Endothelial cell of umbilical vein (primary cell): Measurements from ENCODE around the gene ARPC1B. TPM values are rescaled to one million over a fixed set of nuclear protein-coding genes. Genes with fewer than 3 reads are reported as not detected.

Source experiments
- BruUV-seq: library from RNA; stranded (reverse); fragments of 400-500 nt; replicated peaks from 2 replicates; lab custom pipeline; 2021; lab: Mats Ljungman, UMichigan
- CTCF ChIA-PET: fragments of 300-600, 350-600 bp; sonication (Branson Sonifier 250); formaldehyde crosslinking; loops from one replicate; lab custom pipeline; 2021; ENCODE audit warnings: antibody characterized with exemption, inconsistent platforms; lab: Charles Lee
- POLR2A ChIA-PET: fragments of 300-600, 350-600 bp; sonication (Branson Sonifier 250); formaldehyde crosslinking; loops from one replicate; lab custom pipeline; 2021; ENCODE audit warnings: antibody characterized with exemption, inconsistent platforms; lab: Charles Lee
- DNase-seq: peaks from one replicate; pipeline ENCODE4 v3.0.0-alpha.2; 2011; ENCODE audit warnings: low read depth, low spot score
- FAIRE-seq: peaks from 2 replicates; lab custom pipeline; 2011; peaks lifted over from hg19 to GRCh38; lab: Jason Lieb, UNC
- H2AFZ ChIP-seq: 2 replicates; pipeline ENCODE4 v1.6.0; 2012; ENCODE audit warnings: low read depth, low read length, control low read depth, inconsistent platforms
- H3K27ac ChIP-seq: 2 replicates; pipeline ENCODE4 v1.5.1; 2011; ENCODE audit warnings: low read depth, mild to moderate bottlenecking, control low read depth, low read length, moderate library complexity; ENCODE audit not compliant: insufficient read depth
- H3K27me3 ChIP-seq, 2 experiments: 2 replicates each; pipeline versions ENCODE4 v1.6.0 to v1.6.1; 2011; ENCODE audit warnings: low read length in 2 of 2, mixed read lengths in 1 of 2; ENCODE audit not compliant: control insufficient read depth in 2 of 2, insufficient read depth in 2 of 2
- H3K36me3 ChIP-seq, 2 experiments: 2 replicates in 1 of 2; 3 replicates in 1 of 2; pipeline ENCODE4 v1.5.1; 2011; ENCODE audit warnings: low read length in 2 of 2, mild to moderate bottlenecking in 1 of 2, moderate library complexity in 1 of 2; ENCODE audit not compliant: control insufficient read depth in 2 of 2, insufficient read depth in 2 of 2; ENCODE audit errors: extremely low read depth in 1 of 2
- H3K4me1 ChIP-seq: 3 replicates; pipeline ENCODE4 v1.5.1; 2011; ENCODE audit warnings: mild to moderate bottlenecking, low read length; ENCODE audit not compliant: control insufficient read depth, insufficient read depth; ENCODE audit errors: extremely low read depth
- H3K4me2 ChIP-seq: 2 replicates; pipeline ENCODE4 v1.6.1; 2011; ENCODE audit warnings: low read length, control low read depth, mixed read lengths; ENCODE audit not compliant: insufficient read depth
- H3K4me3 ChIP-seq, 3 experiments: fragments of 200-600 bp in 1 of 3; sonication (generic), shearing (Covaris generic) in 1 of 3; replicated peaks in 1 of 3; 2 replicates each; pipeline ENCODE4 v1.5.1; 2011 to 2016; ENCODE audit warnings: control low read depth in 3 of 3, low read length in 3 of 3, mild to moderate bottlenecking in 2 of 3, inconsistent platforms in 1 of 3, low read depth in 1 of 3, moderate library complexity in 1 of 3; ENCODE audit not compliant: insufficient read depth in 1 of 3
- H3K79me2 ChIP-seq: 2 replicates; pipeline ENCODE4 v1.6.0; 2012; ENCODE audit warnings: low read length, inconsistent platforms; ENCODE audit not compliant: control insufficient read depth, insufficient read depth
- H3K9ac ChIP-seq: replicated peaks from 2 replicates; pipeline ENCODE3; 2011; ENCODE audit warnings: low read length, control low read depth; ENCODE audit not compliant: insufficient read depth; ENCODE audit errors: extremely low read depth
- H3K9me1 ChIP-seq: replicated peaks from 3 replicates; pipeline ENCODE4 v1.6.0; 2011; ENCODE audit warnings: mild to moderate bottlenecking, low read length; ENCODE audit not compliant: control insufficient read depth, insufficient read depth; ENCODE audit errors: extremely low read depth
- H3K9me3 ChIP-seq: replicated peaks from 2 replicates; pipeline ENCODE4 v1.5.1; 2012; ENCODE audit warnings: low read length, inconsistent platforms; ENCODE audit not compliant: control insufficient read depth, insufficient read depth
- H4K20me1 ChIP-seq: replicated peaks from 2 replicates; pipeline ENCODE3; 2011; ENCODE audit warnings: mild to moderate bottlenecking, low read length; ENCODE audit not compliant: control insufficient read depth, insufficient read depth; ENCODE audit errors: extremely low read depth
- CTCF ChIP-seq, 2 donors: IDR thresholded peaks; 1 replicate in 1 of 2; 2 replicates in 1 of 2; pipeline ENCODE4 v1.5.1; 2011; ENCODE audit warnings: low read length in 2 of 2, mild to moderate bottlenecking in 2 of 2, moderate library complexity in 2 of 2, control low read depth in 1 of 2, inconsistent platforms in 1 of 2, low read depth in 1 of 2; ENCODE audit not compliant: insufficient read depth in 1 of 2; ENCODE audit errors: extremely low read depth in 1 of 2
- EZH2 ChIP-seq: IDR thresholded peaks from 2 replicates; pipeline ENCODE4 v1.6.1; 2012; ENCODE audit warnings: borderline replicate concordance, low read depth, mild to moderate bottlenecking, moderate library complexity, low read length, inconsistent platforms; ENCODE audit not compliant: severe bottlenecking
- FOS ChIP-seq: IDR thresholded peaks from 2 replicates; pipeline ENCODE4 v1.6.1; 2011; ENCODE audit warnings: mild to moderate bottlenecking, low read length, moderate library complexity, borderline replicate concordance; ENCODE audit not compliant: insufficient read depth
- GATA2 ChIP-seq: IDR thresholded peaks from 2 replicates; pipeline ENCODE4 v1.7.0; 2011; ENCODE audit warnings: low read depth, mild to moderate bottlenecking, moderate library complexity, mixed read lengths, low read length; ENCODE audit not compliant: insufficient read length, insufficient read depth
- JUN ChIP-seq: IDR thresholded peaks from 2 replicates; pipeline ENCODE4 v1.6.1; 2011; ENCODE audit warnings: borderline replicate concordance, low read depth; ENCODE audit not compliant: insufficient read length, insufficient read depth
- MAX ChIP-seq: IDR thresholded peaks from 2 replicates; pipeline ENCODE4 v1.6.1; 2011; ENCODE audit not compliant: insufficient read depth, insufficient read length
- MYC ChIP-seq: IDR thresholded peaks from one replicate; pipeline ENCODE4 v1.6.1; 2011; ENCODE audit warnings: mild to moderate bottlenecking, low read depth, low read length
- POLR2A ChIP-seq: IDR thresholded peaks from 2 replicates; pipeline ENCODE4 v1.6.1; 2012; ENCODE audit warnings: low read depth, mild to moderate bottlenecking, control low read depth, low read length
- POLR2AphosphoS5 ChIP-seq: IDR thresholded peaks from 2 replicates; pipeline ENCODE4 v1.6.1; 2012; ENCODE audit warnings: low read depth, mild to moderate bottlenecking, control low read depth, low read length, moderate library complexity; ENCODE audit not compliant: insufficient read depth
- dilution Hi-C: fragments of 300-500 bp; cut with MboI; formaldehyde crosslinking; loops from one replicate; pipeline ENCODE4 v1.15.0; 2019; ENCODE audit warnings: low sequenced_read_pairs; ENCODE audit not compliant: extremely low pct_ligation_motif_present
- intact Hi-C: fragments of 100-400 bp; cut with micrococcal nuclease; formaldehyde crosslinking; loops from one replicate; pipeline ENCODE4 v1.10.0; 2022
- polyA plus RNA-seq, 4 experiments: library from polyadenylated mRNA; depleted of rRNA in 3 of 4; stranded (reverse) in 3 of 4; unstranded in 1 of 4; fragments of >200 nt; gene quantifications; 2 replicates each; pipeline versions ENCODE4 v1.2.1 to v1.2.3, GENCODE V29; 2011 to 2012; ENCODE audit warnings: missing spikeins in 1 of 4
- total RNA-seq: library from RNA; stranded (reverse); gene quantifications from 2 replicates; pipeline ENCODE4 v1.2.3, GENCODE V29; 2021

ARPC1B gene
- total and polyA plus RNA-seq, 2 donors (not counting 3 experiments of a cell fraction or from before 2014, with no cell fraction given): 232 to 831 TPM

GRCh38 chr7:99395616-99396327, 21.2 kb downstream of the ARPC1B start:
- FAIRE-seq: no peak
- peaks cover 28 to 60% of the 10 kb centered on the region in 2 experiments for H3K36me3 ChIP-seq
- peaks cover 16% of the 10 kb centered on the region for H3K4me1 ChIP-seq
- BruUV-seq: TSS peak; percentile 85
- intact Hi-C loops (no loop called here), dilution Hi-C loops (no loop called here)
- H3K79me2 ChIP-seq: peaks cover 5% of the 10 kb centered on the region
- TF ChIP-seq POLR2AphosphoS5: no peak
- no peak for TF ChIP-seq MAX
- no peaks in the 10 kb centered on the region for H3K27me3 ChIP-seq
- H3K9me3 ChIP-seq: no peaks in the 10 kb centered on the region
- CTCF ChIA-PET: no interaction called here
- no peak for DNase-seq
- H2AFZ ChIP-seq: no peak overlapping the region
- H3K27ac ChIP-seq: no peak overlapping the region
- no peaks in the 10 kb centered on the region for H3K9me1 ChIP-seq
- no peak overlapping the region for H3K4me3 ChIP-seq
- no peak overlapping the region for H3K4me2 ChIP-seq
- no peaks in the 10 kb centered on the region for H4K20me1 ChIP-seq
- H3K9ac ChIP-seq: no peak overlapping the region
- POLR2A ChIA-PET: no interaction called here

GRCh38 chr7:99396418-99397296, 22.1 kb downstream of the ARPC1B start:
- peaks cover 30 to 55% of the 10 kb centered on the region in 2 experiments for H3K36me3 ChIP-seq
- H3K9me3 ChIP-seq: no peaks in the 10 kb centered on the region
- no peaks in the 10 kb centered on the region for H3K27me3 ChIP-seq
- H3K9ac ChIP-seq: no peak overlapping the region
- DNase-seq: no peak
- H3K27ac ChIP-seq: no peak overlapping the region
- H3K79me2 ChIP-seq: peaks cover 5% of the 10 kb centered on the region
- POLR2A ChIA-PET: no interaction called here
- no peak for TF ChIP-seq EZH2
- no peak for TF ChIP-seq JUN
- TF ChIP-seq CTCF (IDR thresholded peaks at IDR 0.05; ENCODE audit: extremely low read depth in 1 of 2, insufficient read depth in 1 of 2, low read depth in 1 of 2, low read length in 2 of 2): no peak
- TF ChIP-seq FOS: no peak
- TF ChIP-seq POLR2A: no peak
- no peak for TF ChIP-seq MAX
- no peak for TF ChIP-seq GATA2
- no peak for TF ChIP-seq MYC
- TF ChIP-seq POLR2AphosphoS5: no peak
- peaks cover 16% of the 10 kb centered on the region for H3K4me1 ChIP-seq
- CTCF ChIA-PET: no interaction called here
- H3K4me2 ChIP-seq: no peak overlapping the region
- H2AFZ ChIP-seq: no peak overlapping the region
- intact Hi-C loops: no loop called here
- dilution Hi-C loops: no loop called here
- no peak overlapping the region for H3K4me3 ChIP-seq
- no peak for FAIRE-seq
- no peaks in the 10 kb centered on the region for H3K9me1 ChIP-seq
- no peaks in the 10 kb centered on the region for H4K20me1 ChIP-seq
- no TSS peak for BruUV-seq
